ENCODE data around the gene ACTG1. TPM values are rescaled to one million over a fixed set of nuclear protein-coding genes. Genes with fewer than 3 reads are reported as not detected.
A peak's percentile ranks its signal among the peaks of the same experiment; 100 is the strongest.

The ACTG1 gene
- total and polyA plus RNA-seq, 9 of the 15 experiments (the other 6 are each of a cell fraction or from before 2014, with no cell fraction given), result 224 to 1,775 (median 568) TPM

- TF ChIP-seq E2F5 (CRISPR knock-in tag; IDR thresholded peaks at IDR 0.05), result no peak
- no peak for TF ChIP-seq HMGXB4 (CRISPR knock-in tag; IDR thresholded peaks at IDR 0.05)
- no peak for TF ChIP-seq ZNF444 (CRISPR knock-in tag; IDR thresholded peaks at IDR 0.05)
- no peak for TF ChIP-seq CC2D1A (IDR thresholded peaks at IDR 0.05)
- TF ChIP-seq DACH1 (IDR thresholded peaks at IDR 0.05; ENCODE audit: partially characterized antibody), result no peak
- no peak for TF ChIP-seq HMBOX1 (IDR thresholded peaks at IDR 0.05)
- TF ChIP-seq ZC3H4 (CRISPR knock-in tag; IDR thresholded peaks at IDR 0.05; ENCODE audit: borderline replicate concordance), result no peak
- no peak for TF ChIP-seq CCAR2 (IDR thresholded peaks at IDR 0.05; ENCODE audit: low read depth, low read length)
- TF ChIP-seq CBX8 (IDR thresholded peaks at IDR 0.05; ENCODE audit: borderline replicate concordance, extremely low read depth, low read depth, low read length, poor library complexity, severe bottlenecking), result no peak
- peak; percentile 58 for TF ChIP-seq ELF1 (tag; IDR thresholded peaks at IDR 0.05)
- no peak for TF ChIP-seq HNRNPK (IDR thresholded peaks at IDR 0.05; ENCODE audit: low read depth, low read length, poor library complexity, severe bottlenecking)
- TF ChIP-seq MTA3 (IDR thresholded peaks at IDR 0.05; ENCODE audit: borderline replicate concordance), result 0 out of 2 replicates have a peak, but pooled peaks have one; percentile 10
- TF ChIP-seq ELK1 (CRISPR knock-in tag; IDR thresholded peaks at IDR 0.05), result no peak
- TF ChIP-seq MAFF (IDR thresholded peaks at IDR 0.05; ENCODE audit: low read length), result no peak
- 0 out of 2 replicates have a peak, but pooled peaks have one; percentile 33 for TF ChIP-seq MAX (CRISPR knock-in tag; IDR thresholded peaks at IDR 0.05)
- TF ChIP-seq ZNF311 (CRISPR knock-in tag; IDR thresholded peaks at IDR 0.05), result no peak
- TF ChIP-seq KLF6 (CRISPR knock-in tag; IDR thresholded peaks at IDR 0.05; ENCODE audit: borderline replicate concordance), result no peak
- TF ChIP-seq ZNF707 (CRISPR knock-in tag; conservative IDR thresholded peaks at IDR 0.05), result no peak
- no peak for TF ChIP-seq SREBF1 (IDR thresholded peaks at IDR 0.05; ENCODE audit: borderline replicate concordance, low read depth, low read length)
- no peak for TF ChIP-seq U2AF2 (optimal IDR thresholded peaks at IDR 0.05; ENCODE audit: low read depth, low read length)
- no peak for TF ChIP-seq NFIC (IDR thresholded peaks at IDR 0.05)
- no peak for TF ChIP-seq ZNF668 (CRISPR knock-in tag; IDR thresholded peaks at IDR 0.05)
- TF ChIP-seq KDM5B (IDR thresholded peaks at IDR 0.05; ENCODE audit: insufficient replicate concordance, low read depth, low read length), result peak; percentile 43
- no peak for TF ChIP-seq PPARD (CRISPR knock-in tag; IDR thresholded peaks at IDR 0.05)
These were observed 2.3 kb upstream of the ACTG1 start (continued) for GRCh38 chr17:81514739-81515529.

Measured in K562 (cell line).